Measurements from ENCODE around the gene PPP1R9A. TPM values are rescaled to one million over a fixed set of nuclear protein-coding genes. Genes with fewer than 3 reads are reported as not detected.

Gene PPP1R9A
- total and polyA plus RNA-seq, 10 of the 15 experiments (the other 5 are each of a cell fraction or from before 2014, with no cell fraction given), result 0.04 to 0.12 TPM; not detected in 8

- TF ChIP-seq EZH2 (IDR thresholded peaks at IDR 0.05; ENCODE audit: borderline replicate concordance, control insufficient read depth, low read depth, low read length) (no peak), CBFB (IDR thresholded peaks at IDR 0.05; ENCODE audit: low read depth) (no peak), RELB (IDR thresholded peaks at IDR 0.05; ENCODE audit: low read depth) (0 out of 2 replicates have a peak, but pooled peaks have one; percentile 29), CBX3 (IDR thresholded peaks at IDR 0.05; ENCODE audit: borderline replicate concordance, low read depth) (no peak)
Observed at GRCh38 chr7:95246831-95247370, 339.5 kb downstream of the PPP1R9A start (continued).

GRCh38 chr7:95250571-95250970 lies 343.2 kb downstream of the PPP1R9A start:
- no peaks in the 10 kb centered on the region for H3K36me3 ChIP-seq (ENCODE audit: control insufficient read depth in 2 of 2, insufficient read depth in 2 of 2, low read length in 1 of 2)
- no peak overlapping the region for H3K27ac ChIP-seq (ENCODE audit: control insufficient read depth, insufficient read depth)
- ChIA-PET CTCF (interaction anchor here (0.9 to 1.3 kb wide), 2 partner anchors 43 to 226 kb away, joined by 3 read pairs; no protein-coding TSS in a partner anchor), POLR2A (no interaction called here), RAD21 (ENCODE audit: unreplicated experiment) (interaction anchor here (1.0 to 2.1 kb wide), 2 partner anchors 226 to 439 kb away, joined by 3 to 9 read pairs; no protein-coding TSS in a partner anchor), SMC1A (ENCODE audit: uncharacterized antibody, unreplicated experiment) (interaction anchor here (1.0 to 6.3 kb wide), 4 partner anchors 11 to 261 kb away, joined by 3 to 56 read pairs (median 4); no protein-coding TSS in a partner anchor)
- ATAC-seq (no peak), DNase-seq (ENCODE audit: low read depth, low spot score) (no peak), FAIRE-seq (no peak)
- WGBS (ENCODE audit: insufficient coverage, insufficient replicate concordance, low lambda C conversion rate, missing lambda C conversion rate), result 49% methylated on average over 6 of the region's 6 CpGs
- no peaks in the 10 kb centered on the region for H3K79me2 ChIP-seq (ENCODE audit: control insufficient read depth, insufficient read depth, low read length)
- in situ Hi-C loops (cut with MboI) (no loop called here), intact Hi-C loops (cut with micrococcal nuclease; ENCODE audit: unreplicated experiment) (no loop called here)
- H3K4me1 ChIP-seq (ENCODE audit: control insufficient read depth, insufficient read depth, low read length), result no peaks in the 10 kb centered on the region
- no peak overlapping the region for H3K4me2 ChIP-seq (ENCODE audit: control insufficient read depth, insufficient read depth)
- no TSS peak for BruUV-seq (replicated peaks)
- no peaks in the 10 kb centered on the region for H3K9me3 ChIP-seq (replicated peaks; ENCODE audit: control insufficient read depth, insufficient read depth, low read length)
- TF ChIP-seq ESRRA (IDR thresholded peaks at IDR 0.05; ENCODE audit: low read length) (no peak), SIN3A (IDR thresholded peaks at IDR 0.05; ENCODE audit: low read depth, low read length) (no peak), TAF1 (IDR thresholded peaks at IDR 0.05; ENCODE audit: borderline replicate concordance, low read depth, low read length) (no peak), EP300 (IDR thresholded peaks at IDR 0.05; ENCODE audit: borderline replicate concordance in 1 of 2, control insufficient read depth in 1 of 2, low read depth in 2 of 2, low read length in 2 of 2) (no peak), SMAD5 (IDR thresholded peaks at IDR 0.05; ENCODE audit: low read depth) (no peak), ZZZ3 (IDR thresholded peaks at IDR 0.05; ENCODE audit: control insufficient read depth, insufficient read length, low read depth) (no peak), NR2F1 (conservative IDR thresholded peaks at IDR 0.05) (no peak), JUNB (IDR thresholded peaks at IDR 0.05) (no peak), ZNF622 (IDR thresholded peaks at IDR 0.05) (no peak), FOXM1 (IDR thresholded peaks at IDR 0.05; ENCODE audit: low read depth, low read length) (no peak), ZSCAN29 (IDR thresholded peaks at IDR 0.05) (no peak), HCFC1 (IDR thresholded peaks at IDR 0.05; ENCODE audit: low read length) (no peak), ELK1 (IDR thresholded peaks at IDR 0.05; ENCODE audit: low read depth, low read length) (no peak), RELA (IDR thresholded peaks at IDR 0.05; ENCODE audit: borderline replicate concordance, partially characterized antibody) (no peak), RELB (IDR thresholded peaks at IDR 0.05; ENCODE audit: low read depth) (no peak), SP1 (IDR thresholded peaks at IDR 0.05; ENCODE audit: low read depth, low read length) (no peak)
- H3K9ac ChIP-seq (ENCODE audit: control insufficient read depth, insufficient read depth, low read length), result no peak overlapping the region
- H2AFZ ChIP-seq (ENCODE audit: control insufficient read depth, low read depth, low read length), result no peak overlapping the region
- no peaks in the 10 kb centered on the region for H4K20me1 ChIP-seq (ENCODE audit: control insufficient read depth, insufficient read depth)
- H3K4me3 ChIP-seq, result no peak overlapping the region
- no peaks in the 10 kb centered on the region for H3K27me3 ChIP-seq (replicated peaks in 1 of 2; ENCODE audit: control insufficient read depth in 2 of 2, insufficient read depth in 2 of 2, low read length in 1 of 2)

Data from GM12878 (cell line).